ENCODE measurements around the gene LCE3A. TPM values are rescaled to one million over a fixed set of nuclear protein-coding genes. Genes with fewer than 3 reads are reported as not detected.
"Not testable (repeated sequence)": the region's sequence is repeated elsewhere in the genome, so short reads cannot be mapped to it uniquely, and the experiment has no call there.

LCE3A gene
- total and polyA plus RNA-seq, 10 donors, result not detected

DNA sequence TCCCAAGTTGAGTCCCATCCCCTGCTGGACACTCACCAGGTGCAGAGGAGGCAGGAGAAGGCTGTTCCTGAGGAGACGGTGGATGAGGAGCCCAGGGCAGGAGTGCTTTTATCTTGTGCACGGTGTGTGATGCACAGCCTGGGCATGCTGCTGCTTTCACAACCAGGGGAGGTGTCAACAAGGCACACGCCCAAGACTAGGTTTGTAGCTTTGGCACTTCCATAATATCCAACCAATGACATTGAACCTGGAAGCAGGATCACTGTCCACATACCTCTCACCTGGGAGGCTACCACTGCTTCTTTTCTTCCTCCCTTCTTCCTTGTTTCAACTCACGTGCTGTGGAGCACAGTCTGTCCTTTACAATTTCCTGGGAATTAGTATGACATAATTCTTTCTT is 42.5 kb downstream of the LCE3A start, which contains the start of gene LCE3D:
Gene LCE3D (minus strand): TSS at position 84 of the 400 bp plus-strand sequence. CDS start 580 bp downstream, outside the sequence.
- no peak within 1 kb of the TSS for H3K27ac ChIP-seq
- H3K9me3 ChIP-seq, result no peaks in the 10 kb centered on the region
- H3K27me3 ChIP-seq (replicated peaks in 1 of 7), result peaks cover 0 to 21% (median 0%) of the 10 kb centered on the region in 7 donors
- H3K36me3 ChIP-seq, result no peaks in the 10 kb centered on the region
- H3K4me1 ChIP-seq, result no peaks in the 10 kb centered on the region
- no peak within 1 kb of the TSS for H3K4me3 ChIP-seq
- TF ChIP-seq, protein P1, sequence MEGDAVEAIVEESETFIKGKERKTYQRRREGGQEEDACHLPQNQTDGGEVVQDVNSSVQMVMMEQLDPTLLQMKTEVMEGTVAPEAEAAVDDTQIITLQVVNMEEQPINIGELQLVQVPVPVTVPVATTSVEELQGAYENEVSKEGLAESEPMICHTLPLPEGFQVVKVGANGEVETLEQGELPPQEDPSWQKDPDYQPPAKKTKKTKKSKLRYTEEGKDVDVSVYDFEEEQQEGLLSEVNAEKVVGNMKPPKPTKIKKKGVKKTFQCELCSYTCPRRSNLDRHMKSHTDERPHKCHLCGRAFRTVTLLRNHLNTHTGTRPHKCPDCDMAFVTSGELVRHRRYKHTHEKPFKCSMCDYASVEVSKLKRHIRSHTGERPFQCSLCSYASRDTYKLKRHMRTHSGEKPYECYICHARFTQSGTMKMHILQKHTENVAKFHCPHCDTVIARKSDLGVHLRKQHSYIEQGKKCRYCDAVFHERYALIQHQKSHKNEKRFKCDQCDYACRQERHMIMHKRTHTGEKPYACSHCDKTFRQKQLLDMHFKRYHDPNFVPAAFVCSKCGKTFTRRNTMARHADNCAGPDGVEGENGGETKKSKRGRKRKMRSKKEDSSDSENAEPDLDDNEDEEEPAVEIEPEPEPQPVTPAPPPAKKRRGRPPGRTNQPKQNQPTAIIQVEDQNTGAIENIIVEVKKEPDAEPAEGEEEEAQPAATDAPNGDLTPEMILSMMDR (IDR thresholded peaks at IDR 0.05 in 8 of 11, conservative IDR thresholded peaks at IDR 0.05 in 3 of 11), result no peak
- no peak for TF ChIP-seq POLR2AphosphoS5 (IDR thresholded peaks at IDR 0.05)
- TF ChIP-seq POLR2A (IDR thresholded peaks at IDR 0.05), result no peak
- 69 to 80% (median 74%) methylated on average over 4 of the region's 4 CpGs for WGBS, 5 donors
- intact Hi-C loops (cut with DNase I; ENCODE audit: low total_unique reads), result no loop called here
- DNase-seq, result no peak

DNA sequence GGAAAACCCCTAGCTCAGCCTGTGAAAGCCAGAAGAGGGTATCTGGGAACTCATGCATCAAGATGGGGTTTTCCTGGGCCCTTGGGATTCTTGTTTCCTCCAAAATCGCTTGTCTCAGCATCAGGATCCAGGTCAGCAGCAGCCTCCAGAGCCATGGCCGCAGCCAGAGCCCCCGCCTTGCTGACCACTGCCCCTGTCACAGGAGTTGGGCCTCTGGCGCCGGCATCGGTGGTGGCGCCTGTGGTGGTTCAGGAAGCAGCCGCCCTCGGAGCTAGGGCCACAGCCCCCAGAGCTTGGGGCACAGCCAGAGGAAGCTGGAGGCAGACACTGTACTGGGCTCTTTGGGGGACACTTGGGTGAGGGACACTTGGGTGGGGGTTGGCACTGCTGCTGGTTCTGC is 43.4 kb downstream of the LCE3A start:
- H3K36me3 ChIP-seq; H3K27ac ChIP-seq; H3K9me3 ChIP-seq; H3K4me3 ChIP-seq; intact Hi-C loops (cut with DNase I; ENCODE audit: low total_unique reads); DNase-seq; H3K4me1 ChIP-seq: not testable (repeated sequence)
- peaks cover 0 to 21% (median 0%) of the 10 kb centered on the region in 7 donors for H3K27me3 ChIP-seq (replicated peaks in 1 of 7)
- 83 to 96% (median 91%) methylated on average over 5 to 9 of the region's 9 CpGs for WGBS, 5 donors

DNA sequence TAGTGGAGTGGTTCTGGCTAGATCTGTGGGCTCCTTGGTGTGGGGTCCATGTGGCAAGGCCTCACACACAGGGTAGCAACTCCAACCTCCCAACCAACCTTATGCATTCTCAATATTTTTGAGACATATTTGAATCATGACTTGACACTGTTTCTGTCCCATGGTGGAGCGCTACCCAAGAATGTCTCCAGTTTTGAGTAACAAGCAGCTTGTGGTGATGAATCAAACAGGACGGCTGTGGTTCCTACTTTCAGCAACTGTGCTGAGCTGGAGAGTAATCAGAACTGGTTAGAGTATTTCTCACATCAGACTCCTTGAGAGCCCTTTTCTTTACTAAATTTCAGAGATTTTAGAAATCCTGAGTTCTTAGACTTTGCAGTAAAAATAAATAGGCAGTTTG is 45.7 kb downstream of the LCE3A start:
- TF ChIP-seq POLR2AphosphoS5 (IDR thresholded peaks at IDR 0.05), result no peak
- TF ChIP-seq POLR2A (IDR thresholded peaks at IDR 0.05), result no peak
- TF ChIP-seq, protein P1 (IDR thresholded peaks at IDR 0.05 in 8 of 11, conservative IDR thresholded peaks at IDR 0.05 in 3 of 11), result no peak
- no peak overlapping the region for H3K27ac ChIP-seq
- WGBS, 5 donors, result 70 to 87% (median 74%) methylated on average over 2 of the region's 2 CpGs
- no peak for DNase-seq
- no peaks in the 10 kb centered on the region for H3K36me3 ChIP-seq
- intact Hi-C loops (cut with DNase I; ENCODE audit: low total_unique reads), result no loop called here
- no peaks in the 10 kb centered on the region for H3K9me3 ChIP-seq
- no peaks in the 10 kb centered on the region for H3K4me1 ChIP-seq
- no peak overlapping the region for H3K4me3 ChIP-seq
- peaks cover 0 to 29% (median 0%) of the 10 kb centered on the region in 7 donors for H3K27me3 ChIP-seq (replicated peaks in 1 of 7)

Small RNAs within 50 kb of the gene (small RNA-seq; reads per million reads assigned to genes)
- 0 reads per million in 4 donors for gene LCE3A
- 0 reads per million in 4 donors for gene LCE3B

Other genes starting within 250 kb of the LCE3A start
- not detected for gene CRNN, start 208.8 kb downstream of the LCE3A start, total RNA-seq
- gene CRNN, start 208.8 kb downstream of the LCE3A start, polyA plus RNA-seq, result 1 to 10 TPM in 1 of 3 donors, under 1 TPM in 2; 0.11 to 2.2 (median 0.39) TPM
- gene LCE5A, start 112.3 kb downstream of the LCE3A start, total RNA-seq, result not detected
- not detected for gene LCE5A, start 112.3 kb downstream of the LCE3A start, polyA plus RNA-seq
- gene CRCT1, start 108.6 kb downstream of the LCE3A start, total RNA-seq, result not detected
- gene CRCT1, start 108.6 kb downstream of the LCE3A start, polyA plus RNA-seq, result under 1 TPM in 1 of 3 donors, not detected in 2; 0.99 TPM
- not detected for gene LCE3E, start 56.3 kb downstream of the LCE3A start, total RNA-seq
- not detected for gene LCE3E, start 56.3 kb downstream of the LCE3A start, polyA plus RNA-seq
- gene LCE3D, start 42.6 kb downstream of the LCE3A start, total RNA-seq, result not detected
- gene LCE3D, start 42.6 kb downstream of the LCE3A start, polyA plus RNA-seq, result under 1 TPM in 1 of 3 donors, not detected in 2; 0.32 TPM
- not detected for gene LCE3C, start 22.9 kb downstream of the LCE3A start, total RNA-seq
- gene LCE3C, start 22.9 kb downstream of the LCE3A start, polyA plus RNA-seq, result not detected
- not detected for gene LCE3B, start 9.3 kb downstream of the LCE3A start, total RNA-seq
- not detected for gene LCE3B, start 9.3 kb downstream of the LCE3A start, polyA plus RNA-seq
- not detected for gene LCE2D, start 40.3 kb upstream of the LCE3A start, total RNA-seq
- gene LCE2D, start 40.3 kb upstream of the LCE3A start, polyA plus RNA-seq, result not detected
- not detected for gene LCE2C, start 52.2 kb upstream of the LCE3A start, total RNA-seq
- not detected for gene LCE2C, start 52.2 kb upstream of the LCE3A start, polyA plus RNA-seq
- not detected for gene LCE2B, start 63.0 kb upstream of the LCE3A start, total RNA-seq
- not detected for gene LCE2B, start 63.0 kb upstream of the LCE3A start, polyA plus RNA-seq
- not detected for gene LCE2A, start 75.2 kb upstream of the LCE3A start, total RNA-seq
- gene LCE2A, start 75.2 kb upstream of the LCE3A start, polyA plus RNA-seq, result not detected
- not detected for gene LCE4A, start 85.1 kb upstream of the LCE3A start, total RNA-seq
- not detected for gene LCE4A, start 85.1 kb upstream of the LCE3A start, polyA plus RNA-seq
- not detected for gene KPRP, start 134.9 kb upstream of the LCE3A start, total RNA-seq
- gene KPRP, start 134.9 kb upstream of the LCE3A start, polyA plus RNA-seq, result not detected
- not detected for gene LCE1F, start 152.0 kb upstream of the LCE3A start, total RNA-seq
- not detected for gene LCE1F, start 152.0 kb upstream of the LCE3A start, polyA plus RNA-seq
- not detected for gene LCE1E, start 163.2 kb upstream of the LCE3A start, total RNA-seq
- not detected for gene LCE1E, start 163.2 kb upstream of the LCE3A start, polyA plus RNA-seq
- not detected for gene LCE1D, start 173.6 kb upstream of the LCE3A start, total RNA-seq
- gene LCE1D, start 173.6 kb upstream of the LCE3A start, polyA plus RNA-seq, result not detected
- gene LCE1C, start 183.5 kb upstream of the LCE3A start, total RNA-seq, result not detected
- not detected for gene LCE1C, start 183.5 kb upstream of the LCE3A start, polyA plus RNA-seq
- gene LCE1B, start 188.9 kb upstream of the LCE3A start, total RNA-seq, result not detected
- not detected for gene LCE1B, start 188.9 kb upstream of the LCE3A start, polyA plus RNA-seq
- gene LCE1A, start 204.4 kb upstream of the LCE3A start, total RNA-seq, result not detected
- gene LCE1A, start 204.4 kb upstream of the LCE3A start, polyA plus RNA-seq, result not detected
- gene LCE6A, start 219.8 kb upstream of the LCE3A start, total RNA-seq, result not detected
- not detected for gene LCE6A, start 219.8 kb upstream of the LCE3A start, polyA plus RNA-seq
- gene LCE7A, start 236.9 kb upstream of the LCE3A start, total RNA-seq, result not detected
- not detected for gene LCE7A, start 236.9 kb upstream of the LCE3A start, polyA plus RNA-seq